Stimulated activated CD4-positive, alpha-beta T cell treated with anti-CD3 and anti-CD28 coated beads, Interleukin-15, amount 100 ng/mL, for 48 hours (primary cell): ENCODE measurements around the gene AOAH.
A peak's percentile ranks its signal among the peaks of the same experiment; 100 is the strongest.

Experiments
- DNase-seq, 2 donors: peaks; one replicate each; pipeline ENCODE4 v3.0.0-alpha.2; 2020; ENCODE audit warnings: low read depth in 2 of 2

Gene AOAH

DNA sequence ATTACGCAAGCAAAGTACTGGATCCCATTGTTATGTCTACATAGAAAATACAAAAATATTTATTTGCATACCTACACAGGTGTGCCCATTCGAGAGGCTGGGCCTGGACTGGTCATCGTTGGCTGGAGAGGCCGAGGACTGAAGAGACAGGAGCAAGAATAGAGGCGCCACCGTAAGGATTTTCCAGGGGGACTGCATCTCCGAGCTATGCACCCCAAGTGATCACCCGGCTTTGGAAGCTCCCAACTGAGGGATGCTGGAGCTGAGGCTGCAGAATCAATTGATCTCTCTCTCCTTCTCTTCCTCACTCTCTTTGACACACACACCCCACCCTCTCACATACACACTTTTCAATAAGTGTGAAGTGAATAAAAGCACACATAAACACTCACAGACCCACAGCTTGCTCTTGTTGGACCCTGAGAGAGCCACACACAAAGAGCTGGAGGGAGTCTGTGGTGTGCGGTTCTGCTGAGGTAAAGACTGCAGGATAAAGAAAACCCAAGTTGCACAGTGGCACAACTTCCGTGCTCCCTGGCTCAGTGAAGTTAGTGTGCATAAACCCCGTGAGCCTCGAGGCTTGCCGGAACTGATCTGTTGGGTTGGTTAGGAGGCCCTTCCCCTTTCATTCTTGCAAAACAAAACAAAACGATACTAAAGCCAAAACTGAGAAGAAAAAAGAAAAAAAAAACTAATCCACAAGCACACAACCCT, at the start of gene AOAH:
AOAH (minus strand) TSS at position 544 of the 714 bp plus-strand sequence; CDS start at position 198, 346 bp downstream.
- DNase-seq = peak; percentile 61 to 67

DNA sequence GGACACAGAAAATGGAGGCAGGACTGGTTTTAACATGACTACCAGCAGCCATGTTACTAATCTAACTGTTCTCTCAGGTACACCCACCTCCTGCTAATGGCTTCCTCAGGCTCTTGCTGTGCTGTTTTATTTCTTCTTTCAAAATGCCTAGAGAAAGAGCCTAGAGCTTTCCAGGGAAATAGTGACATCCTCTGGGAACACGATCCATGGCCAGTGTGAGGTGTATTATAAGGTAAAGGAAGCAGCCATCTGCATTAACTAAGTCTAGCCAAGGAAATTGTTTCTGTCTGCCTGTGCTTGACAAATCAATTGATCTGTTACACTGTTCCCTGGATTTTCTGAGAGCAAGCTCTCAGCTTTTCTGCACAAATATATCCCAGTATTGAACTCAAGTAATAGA, 42.2 kb upstream of the AOAH start:
- DNase-seq = no peak

DNA sequence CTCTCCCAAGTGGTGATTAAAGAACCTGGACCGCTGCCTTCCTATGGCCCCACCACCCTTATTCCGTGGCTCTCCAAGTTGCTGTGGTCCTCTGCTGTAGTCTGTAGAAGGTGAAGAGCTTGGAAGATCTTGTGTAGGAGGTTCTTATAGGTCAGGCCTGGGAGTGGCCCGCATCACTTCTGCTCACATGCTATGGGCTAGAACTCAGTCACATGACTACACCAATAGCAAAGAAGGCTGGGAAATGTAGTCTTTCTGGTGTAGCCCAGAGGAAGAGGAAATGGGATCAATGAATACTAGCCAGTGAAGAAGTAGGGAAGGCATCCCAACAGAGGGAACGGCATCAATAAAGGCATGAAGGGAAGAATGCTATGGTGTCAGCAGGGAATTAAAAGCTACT, 41.3 kb upstream of the AOAH start:
- DNase-seq = no peak

GRCh38 chr7:36764929-36765328, 40.6 kb upstream of the AOAH start:
- no peak for DNase-seq

DNA sequence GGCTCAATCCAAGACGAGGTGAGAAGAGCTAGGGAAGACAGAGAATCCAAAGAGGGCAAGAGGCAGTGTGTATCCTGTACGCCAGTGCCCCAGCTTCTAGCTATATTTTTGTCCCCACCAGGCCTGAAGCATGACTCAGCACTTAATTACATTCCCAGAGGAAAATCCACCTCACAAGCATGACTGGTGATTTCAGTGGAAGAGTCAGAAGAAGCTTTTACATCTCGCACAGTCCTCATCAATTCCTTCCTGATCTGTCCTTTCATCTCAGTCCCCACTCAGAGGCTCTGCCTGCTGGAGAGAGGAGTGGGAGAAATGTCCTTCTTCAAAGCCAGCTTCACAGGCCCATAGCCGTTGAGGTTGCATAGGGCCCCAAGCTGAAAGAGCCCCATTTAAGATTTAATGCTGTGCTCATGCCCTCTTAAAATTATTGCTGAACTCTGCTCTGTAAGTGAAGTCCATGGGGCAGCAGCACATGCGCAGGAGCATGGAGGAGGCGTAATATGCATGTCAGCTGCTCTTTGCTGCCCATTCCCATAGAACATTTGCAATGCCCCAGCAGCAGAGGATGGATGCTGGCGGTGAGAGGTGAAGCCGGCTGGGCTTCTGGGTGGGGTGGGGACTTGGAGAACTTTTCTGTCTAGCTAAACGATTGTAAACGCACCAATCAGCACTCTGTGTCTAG, 39.0 kb upstream of the AOAH start:
- DNase-seq = no peak

DNA sequence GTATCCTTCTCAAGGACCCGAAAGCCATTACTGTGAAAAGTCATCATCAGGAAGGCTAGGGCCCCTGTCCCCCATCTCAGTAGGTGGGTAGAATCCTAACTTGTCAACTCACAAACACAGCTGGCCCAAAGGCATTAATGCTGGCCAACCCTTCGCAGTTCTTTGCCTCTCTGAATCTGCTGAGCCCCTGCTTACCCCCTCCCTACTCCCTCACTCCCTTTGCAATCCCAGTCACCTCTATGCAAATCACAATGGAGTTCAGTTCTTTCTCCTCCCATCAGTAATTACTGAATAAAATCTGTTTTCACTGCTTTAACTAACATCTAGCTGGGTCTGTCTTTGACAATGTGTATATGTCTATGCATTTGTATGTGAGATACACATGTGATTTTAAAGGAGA, 38.1 kb upstream of the AOAH start:
- no peak for DNase-seq

DNA sequence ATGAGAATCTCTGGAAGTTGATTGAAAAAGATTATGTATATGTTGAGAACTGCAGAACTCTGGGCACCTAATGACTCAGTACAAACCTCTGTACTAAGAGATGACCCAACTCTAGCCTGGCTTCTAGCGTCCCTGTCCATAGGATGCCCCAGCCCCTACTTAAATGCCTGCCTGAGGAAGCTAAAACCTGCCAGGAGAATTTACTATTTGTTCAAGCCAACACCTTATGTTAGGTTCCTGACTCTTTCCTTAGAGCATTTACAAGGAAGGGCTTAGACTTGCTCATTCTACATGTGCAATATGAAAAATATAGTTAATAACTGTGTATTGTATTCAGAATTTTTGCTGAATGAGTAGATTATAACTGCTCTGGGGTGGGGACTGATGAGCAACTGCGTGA, 37.5 kb upstream of the AOAH start:
- no peak for DNase-seq

- no peak for DNase-seq
These were observed 36.8 kb upstream of the AOAH start for GRCh38 chr7:36760856-36761762.

- DNase-seq = no peak
These were observed 34.6 kb upstream of the AOAH start for GRCh38 chr7:36758879-36759278.

- no peak for DNase-seq
These were observed 31.2 kb upstream of the AOAH start for GRCh38 chr7:36755484-36755883.

DNA sequence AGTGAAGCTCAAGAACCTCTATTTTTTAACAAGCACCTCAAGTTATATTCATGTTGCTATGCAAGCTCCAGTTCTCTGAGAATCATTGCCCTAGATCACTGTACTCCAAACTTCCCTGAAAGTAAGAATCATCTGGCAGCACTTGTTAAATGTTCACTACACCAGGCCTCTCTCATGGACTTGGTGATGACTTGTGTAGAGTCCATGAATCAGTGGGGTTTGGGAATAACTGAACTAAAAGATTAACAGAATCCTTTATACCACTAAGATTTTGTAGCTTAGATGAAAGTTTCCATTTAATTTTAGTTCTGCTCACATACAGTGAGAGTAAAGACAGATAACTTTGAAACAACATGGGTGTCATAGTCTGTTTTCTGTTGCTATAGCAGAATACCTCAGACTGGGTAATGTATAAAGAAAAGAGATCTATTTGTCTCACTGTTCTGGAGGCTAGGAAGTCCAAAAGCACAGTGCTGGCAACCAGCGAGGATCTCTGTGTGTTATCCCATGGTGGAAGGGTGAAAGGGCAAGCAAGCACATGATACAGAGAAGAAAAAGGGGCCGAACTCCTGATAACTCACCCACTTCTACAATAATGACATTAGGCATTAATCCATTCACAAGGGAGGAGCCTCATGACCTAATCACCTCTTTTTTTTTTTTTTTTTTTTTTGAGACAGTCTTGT, 27.9 kb upstream of the AOAH start:
- no peak for DNase-seq

GRCh38 chr7:36750451-36750850, 26.2 kb upstream of the AOAH start:
- DNase-seq = no peak

DNA sequence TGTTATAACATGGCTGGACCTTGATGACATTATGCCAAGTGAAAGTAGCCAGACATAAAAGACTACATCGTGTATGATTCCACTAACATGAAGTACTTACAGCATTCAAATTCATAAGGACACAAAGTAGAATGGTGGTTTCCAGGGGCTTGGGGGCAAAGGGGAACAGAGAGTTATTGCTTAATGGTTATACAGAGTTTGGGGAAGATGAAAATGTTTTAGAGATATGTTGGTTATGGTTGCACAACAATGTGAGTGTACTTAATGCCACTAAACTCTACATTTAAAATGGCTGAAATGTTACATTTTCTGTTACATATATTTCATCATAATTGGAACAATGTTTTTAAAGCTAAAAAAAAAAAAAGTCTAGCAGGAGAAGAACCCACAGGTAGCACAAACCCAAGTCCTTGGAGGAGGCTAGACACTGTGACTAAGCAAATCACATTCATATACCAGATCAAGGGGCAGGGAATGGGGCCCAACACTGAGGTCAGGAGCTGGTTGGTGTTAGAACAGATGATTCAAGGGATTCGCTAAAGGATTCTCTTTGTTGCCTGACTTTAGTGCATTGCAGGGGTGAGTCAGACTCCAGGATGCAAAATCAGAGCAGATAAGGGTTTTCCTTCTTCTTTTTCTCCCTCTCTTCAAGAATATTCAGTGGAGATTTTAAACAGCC, 25.1 kb upstream of the AOAH start:
- no peak for DNase-seq

DNA sequence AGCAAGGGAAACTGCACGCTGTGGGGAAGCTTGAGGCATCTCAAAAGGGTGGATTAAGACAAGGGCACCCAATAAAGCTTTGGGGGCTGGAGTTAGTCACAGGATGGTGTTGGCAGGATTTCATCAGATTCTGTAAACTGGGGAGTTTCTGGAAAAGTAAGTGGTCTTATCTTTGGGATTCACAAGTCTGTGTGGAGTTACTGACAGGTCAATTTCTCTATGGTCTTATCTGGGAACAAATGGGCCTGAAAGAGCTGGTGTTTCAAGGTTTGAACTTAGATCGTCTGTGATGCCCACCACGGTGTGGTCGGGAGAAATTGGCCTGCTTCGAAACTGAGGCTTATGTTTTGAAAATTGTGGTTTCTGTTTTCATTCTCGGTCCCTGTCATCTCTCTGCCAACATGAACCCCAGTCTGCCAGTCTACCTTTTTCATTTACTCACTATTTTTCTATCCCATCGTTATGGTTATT, 23.8 kb upstream of the AOAH start:
- no peak for DNase-seq

DNA sequence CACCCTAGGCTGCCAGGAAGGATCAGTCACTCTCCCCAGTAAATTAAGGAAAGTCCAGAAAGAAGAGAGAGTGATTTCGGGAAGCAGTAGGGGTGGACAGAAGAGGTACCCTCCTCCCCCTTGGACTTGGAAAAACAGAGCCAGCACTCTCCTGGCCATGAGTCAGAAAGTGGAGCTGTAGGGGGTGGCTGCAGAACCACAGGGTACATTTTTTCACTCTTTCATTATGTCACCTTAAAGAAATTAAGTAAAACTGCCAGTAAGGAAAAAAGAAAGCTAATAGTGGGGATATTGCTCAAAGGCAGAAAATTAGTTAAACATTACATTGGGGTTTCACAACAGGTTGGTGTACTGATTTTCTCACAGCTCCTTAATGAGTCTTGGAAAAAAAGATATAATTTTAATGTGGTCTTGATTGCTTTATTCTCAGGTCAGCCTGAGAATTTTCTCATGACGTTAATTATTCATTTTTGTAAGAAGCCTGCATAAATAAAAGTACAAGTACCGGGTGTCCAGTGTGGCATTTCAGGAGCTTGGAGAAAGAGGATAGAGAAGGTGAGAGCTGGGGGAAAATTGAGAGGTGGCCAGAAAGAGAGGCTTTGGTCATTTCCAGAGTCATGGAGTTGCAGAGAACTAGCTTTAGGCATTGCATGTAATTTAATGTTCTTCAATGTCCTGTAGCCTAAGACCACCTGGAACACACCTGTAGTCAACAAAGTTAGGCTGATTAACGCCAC, 23.2 kb upstream of the AOAH start:
- no peak for DNase-seq

DNA sequence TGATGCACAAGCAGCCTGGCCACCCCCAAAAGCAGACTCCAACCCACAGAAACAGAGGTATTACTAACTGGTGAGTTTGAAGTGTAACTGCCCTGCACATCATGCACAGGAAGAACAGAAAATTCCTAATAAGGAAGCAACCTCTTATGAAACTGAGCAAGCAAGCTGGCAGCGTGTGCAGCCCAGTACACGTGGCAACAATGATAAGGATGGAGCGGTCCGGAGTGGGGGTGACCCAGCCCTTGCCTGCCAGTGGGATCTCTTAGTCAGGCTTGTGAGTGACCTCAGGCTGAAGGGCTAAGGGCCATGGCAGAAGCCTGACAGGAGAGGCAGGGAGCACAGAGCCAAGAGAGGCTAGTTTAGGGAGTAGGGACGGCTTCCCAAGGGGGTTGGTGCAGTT, 22.1 kb upstream of the AOAH start:
- no peak for DNase-seq

GRCh38 chr7:36742911-36743775, 18.8 kb upstream of the AOAH start:
- no peak for DNase-seq

DNA sequence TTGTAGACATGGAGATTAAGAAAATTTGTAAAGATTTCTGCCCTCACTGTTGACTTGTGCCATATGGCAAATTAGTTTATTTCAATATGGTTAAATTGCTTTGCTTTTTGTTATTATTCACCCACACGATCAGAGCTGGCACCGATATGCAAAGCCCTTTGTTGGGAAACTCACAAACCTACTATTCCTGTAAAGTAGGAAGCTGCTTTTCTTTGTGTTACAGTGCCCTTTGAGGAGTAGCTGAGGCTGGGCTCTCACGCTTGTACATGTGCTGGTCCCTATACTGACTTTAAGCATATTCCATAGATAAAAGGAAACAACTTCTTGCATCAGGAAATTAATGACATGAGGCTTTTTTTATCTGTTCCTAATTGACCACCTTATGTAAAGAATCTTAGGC, 17.6 kb upstream of the AOAH start:
- no peak for DNase-seq

DNA sequence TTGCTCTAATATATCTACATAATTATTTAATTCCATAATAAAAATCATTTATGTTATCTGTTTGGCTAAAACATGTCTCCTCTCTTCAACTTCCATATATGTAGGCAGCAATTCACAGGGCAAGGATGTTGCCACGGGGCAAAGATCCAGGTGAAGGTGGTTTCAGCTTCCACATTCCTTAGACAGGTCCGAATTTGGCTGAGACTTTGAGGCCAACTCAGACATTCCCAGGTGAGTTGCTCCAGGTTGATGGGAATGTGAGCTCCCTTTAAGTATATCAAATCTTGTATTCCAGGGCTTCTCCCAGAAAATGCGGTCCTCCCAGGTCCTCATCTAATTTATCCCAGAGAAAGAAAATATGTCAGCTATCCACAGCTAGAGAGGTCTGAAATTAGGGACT, 15.1 kb upstream of the AOAH start:
- DNase-seq = no peak

DNA sequence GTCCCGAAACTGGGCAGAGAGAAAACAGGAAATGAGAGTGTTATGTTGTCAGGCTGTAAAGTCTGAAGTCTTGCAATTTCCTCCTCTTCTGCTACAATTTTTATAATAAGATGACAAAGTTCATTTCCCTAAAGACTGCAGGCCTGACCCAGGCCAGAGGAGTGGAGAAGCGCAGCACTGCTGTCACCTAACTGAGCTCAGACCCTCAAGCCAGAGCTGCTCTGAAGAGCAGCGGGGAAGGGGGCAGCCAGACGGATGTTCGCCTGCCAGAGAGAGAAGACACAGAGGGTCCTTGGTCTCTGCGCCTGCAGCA, 12.6 kb upstream of the AOAH start:
- DNase-seq = no peak
